Ovary (tissue), 9 donors: ENCODE measurements around the gene KRT77. TPM values are rescaled to one million over a fixed set of nuclear protein-coding genes. Genes with fewer than 3 reads are reported as not detected.

Experiments used
- DNase-seq, 5 donors: peaks; one replicate each; pipeline ENCODE4 v3.0.0-alpha.2; 2019 to 2020
- H3K27ac ChIP-seq, 2 donors: fragments of 200-600 bp; one replicate each; pipeline versions ENCODE4 v1.5.1 to v1.8.0; 2019 to 2022
- H3K27me3 ChIP-seq: fragments of 200-600 bp; one replicate; pipeline ENCODE4 v1.8.0; 2022
- H3K36me3 ChIP-seq: fragments of 200-600 bp; sonication (generic); one replicate; pipeline ENCODE4 v1.5.1; 2019
- H3K4me1 ChIP-seq: one replicate; pipeline ENCODE4 v1.8.1; 2013; ENCODE audit warnings: mild to moderate bottlenecking, moderate library complexity; ENCODE audit not compliant: insufficient read depth
- H3K4me3 ChIP-seq: fragments of 200-600 bp; sonication (generic); one replicate; pipeline ENCODE4 v1.5.1; 2017
- H3K9me3 ChIP-seq, 2 donors: fragments of 200-600 bp in 1 of 2; sonication (generic) in 1 of 2; one replicate each; pipeline versions ENCODE4 v1.5.1 to v1.8.1; 2013 to 2019; ENCODE audit warnings: mild to moderate bottlenecking in 1 of 2, moderate library complexity in 1 of 2
- EP300 ChIP-seq: sonication (generic); formaldehyde crosslinking; IDR thresholded peaks from one replicate; pipeline ENCODE4 v1.6.1; 2017; ENCODE audit warnings: antibody characterized with exemption
- POLR2A ChIP-seq: fragments of 450-650 bp; IDR thresholded peaks from one replicate; pipeline ENCODE4 v1.6.1; 2017; ENCODE audit warnings: antibody characterized with exemption, mild to moderate bottlenecking, moderate library complexity
- WGBS, 3 donors: extraction: QIAGEN DNeasy Blood & Tissue Kit in 1 of 3; methylation state at CpG; one replicate each; pipeline versions ENCODE4 v1.1.5 to v1.1.7; 2013 to 2017; 5-methylcytosine and 5-hydroxymethylcytosine counted together
- intact Hi-C, 4 donors: fragments of 100-400 bp; cut with DNase I; formaldehyde crosslinking; loops; one replicate each; pipeline versions ENCODE4 v1.11.0 to v1.15.1; 2022 to 2023
- polyA plus RNA-seq, 2 donors: library from polyadenylated mRNA; stranded (reverse); fragments of 200-250 nt in 1 of 2; fragments of 350-450 nt in 1 of 2; fragmentation: Illumina TruSeq in 1 of 2; extraction: RNeasy Lipid Tissue Mini Kit (QIAGEN cat#74804) in 1 of 2; gene quantifications; one replicate each; pipeline ENCODE4 v1.2.3, GENCODE V29; 2013 to 2014
- total RNA-seq, 7 donors: library from RNA; depleted of rRNA in 2 of 7; stranded (reverse); fragments of >200 nt in 2 of 7; fragmentation: NEBNext Ultra II Directional in 3 of 7; extraction: Animal tissue kit (Norgen Biotek cat#: 25700) in 3 of 7; gene quantifications; one replicate each; pipeline versions ENCODE4 v1.1.0 to v1.2.4, GENCODE V29; 2016 to 2023
- TF ChIP-seq, protein P1 (sequence below), 3 donors: fragments of 450-650 bp in 2 of 3; fragments of 200-600 bp in 1 of 3; IDR thresholded peaks; one replicate each; pipeline versions ENCODE4 v1.5.1 to v1.8.0; 2016 to 2022; ENCODE audit warnings: antibody characterized with exemption in 3 of 3, mild to moderate bottlenecking in 1 of 3
- donor health status: DM: no; HTN: no; CAD: no; lungs with moderate emphysema.
- donor health status: DM: no; HTN: no; CAD: no.
- donor health status: Bipolar disorder and iron deficiency.
- donor health status: DM: yes; HTN: yes; CAD: no.
- donor health status: DM: no; HTN: no; CAD: no.
- donor health status: DM: yes; HTN: yes; CAD: no.

KRT77 gene
- total and polyA plus RNA-seq, 9 donors = not detected

DNA sequence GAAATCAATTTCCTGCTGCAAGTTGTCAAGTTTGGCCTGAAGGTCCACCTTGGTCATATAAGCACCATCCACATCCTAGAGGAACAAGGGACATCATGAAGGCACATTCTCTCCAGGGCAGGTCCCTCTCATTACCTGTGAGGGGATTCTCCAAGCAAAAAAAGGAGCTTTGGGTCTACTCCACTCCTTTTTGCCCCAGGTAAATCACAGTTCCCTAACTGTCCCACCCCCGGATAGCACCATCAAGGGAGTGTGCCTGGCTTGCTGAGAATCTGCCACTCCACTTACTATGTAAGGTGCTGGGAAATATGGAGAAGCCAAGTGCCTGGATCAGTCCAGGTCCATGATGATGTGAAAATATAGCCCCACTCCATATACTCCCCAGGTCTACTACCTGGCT, 25.7 kb downstream of the KRT77 start:
- no peaks in the 10 kb centered on the region for H3K36me3 ChIP-seq
- H3K4me3 ChIP-seq = no peak overlapping the region
- WGBS, 3 donors = 75 to 83% (median 82%) methylated on average over 1 of the region's 1 CpG
- no peak for TF ChIP-seq POLR2A
- TF ChIP-seq, protein P1, sequence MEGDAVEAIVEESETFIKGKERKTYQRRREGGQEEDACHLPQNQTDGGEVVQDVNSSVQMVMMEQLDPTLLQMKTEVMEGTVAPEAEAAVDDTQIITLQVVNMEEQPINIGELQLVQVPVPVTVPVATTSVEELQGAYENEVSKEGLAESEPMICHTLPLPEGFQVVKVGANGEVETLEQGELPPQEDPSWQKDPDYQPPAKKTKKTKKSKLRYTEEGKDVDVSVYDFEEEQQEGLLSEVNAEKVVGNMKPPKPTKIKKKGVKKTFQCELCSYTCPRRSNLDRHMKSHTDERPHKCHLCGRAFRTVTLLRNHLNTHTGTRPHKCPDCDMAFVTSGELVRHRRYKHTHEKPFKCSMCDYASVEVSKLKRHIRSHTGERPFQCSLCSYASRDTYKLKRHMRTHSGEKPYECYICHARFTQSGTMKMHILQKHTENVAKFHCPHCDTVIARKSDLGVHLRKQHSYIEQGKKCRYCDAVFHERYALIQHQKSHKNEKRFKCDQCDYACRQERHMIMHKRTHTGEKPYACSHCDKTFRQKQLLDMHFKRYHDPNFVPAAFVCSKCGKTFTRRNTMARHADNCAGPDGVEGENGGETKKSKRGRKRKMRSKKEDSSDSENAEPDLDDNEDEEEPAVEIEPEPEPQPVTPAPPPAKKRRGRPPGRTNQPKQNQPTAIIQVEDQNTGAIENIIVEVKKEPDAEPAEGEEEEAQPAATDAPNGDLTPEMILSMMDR (IDR thresholded peaks at IDR 0.05) = no peak
- H3K27me3 ChIP-seq = no peaks in the 10 kb centered on the region
- no peak overlapping the region for H3K27ac ChIP-seq
- DNase-seq = no peak
- intact Hi-C loops = no loop called here
- no peaks in the 10 kb centered on the region for H3K4me1 ChIP-seq
- no peaks in the 10 kb centered on the region for H3K9me3 ChIP-seq

DNA sequence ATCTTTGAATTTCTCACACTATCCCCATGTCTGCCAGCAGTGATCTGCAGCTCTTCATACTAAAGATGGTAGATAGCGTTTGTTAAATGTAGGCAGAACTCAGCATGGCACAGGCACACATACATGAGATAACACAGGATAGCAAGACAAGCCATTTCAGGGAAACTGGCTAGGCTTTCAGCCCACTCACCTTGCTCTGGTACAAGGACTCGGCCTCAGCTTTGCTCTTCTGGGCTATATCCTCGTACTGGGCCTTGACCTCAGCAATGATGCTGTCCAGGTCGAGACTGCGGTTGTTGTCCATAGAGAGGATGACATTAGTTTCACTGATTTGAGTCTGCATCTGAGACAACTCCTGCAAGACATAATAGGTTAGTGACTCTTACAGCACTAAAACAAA, 26.2 kb downstream of the KRT77 start:
- H3K9me3 ChIP-seq = no peaks in the 10 kb centered on the region
- intact Hi-C loops = no loop called here
- 75 to 84% (median 76%) methylated on average over 5 of the region's 5 CpGs for WGBS, 3 donors

DNA sequence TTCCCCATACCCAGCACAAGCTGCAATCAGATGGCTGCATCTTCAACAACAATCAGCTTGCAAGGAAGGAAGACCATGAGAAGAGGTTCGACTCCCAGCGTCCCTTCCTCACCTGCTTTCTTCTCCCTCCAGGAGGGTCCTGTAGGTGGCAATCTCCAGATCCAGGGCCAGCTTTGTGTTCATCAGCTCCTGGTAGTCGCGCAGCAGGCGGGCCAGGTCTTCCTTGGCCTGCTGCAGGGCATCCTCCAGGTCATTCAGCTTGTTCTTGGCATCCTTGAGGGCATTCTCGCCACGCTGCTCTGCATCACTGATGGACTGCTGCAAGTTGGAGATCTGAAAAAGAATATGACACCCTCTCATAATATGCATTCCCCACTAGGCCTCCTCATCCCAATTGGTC, 27.2 kb downstream of the KRT77 start:
- 82 to 95% (median 85%) methylated on average over 7 of the region's 7 CpGs for WGBS, 3 donors
- intact Hi-C loops = no loop called here
- no peaks in the 10 kb centered on the region for H3K9me3 ChIP-seq
- no peaks in the 10 kb centered on the region for H3K4me1 ChIP-seq
- no peaks in the 10 kb centered on the region for H3K27me3 ChIP-seq
- no peak for DNase-seq
- no peaks in the 10 kb centered on the region for H3K36me3 ChIP-seq
- no peak for TF ChIP-seq POLR2A
- no peak overlapping the region for H3K27ac ChIP-seq
- H3K4me3 ChIP-seq = no peak overlapping the region

More for the DNA sequence above, 26.2 kb downstream of the KRT77 start:
- Histone ChIP-seq H3K4me1 (no peaks in the 10 kb centered on the region), H3K27me3 (no peaks in the 10 kb centered on the region), H3K4me3 (no peak overlapping the region), H3K27ac (no peak overlapping the region), H3K36me3 (no peaks in the 10 kb centered on the region)
- TF ChIP-seq EP300 = no peak
- DNase-seq = no peak

DNA sequence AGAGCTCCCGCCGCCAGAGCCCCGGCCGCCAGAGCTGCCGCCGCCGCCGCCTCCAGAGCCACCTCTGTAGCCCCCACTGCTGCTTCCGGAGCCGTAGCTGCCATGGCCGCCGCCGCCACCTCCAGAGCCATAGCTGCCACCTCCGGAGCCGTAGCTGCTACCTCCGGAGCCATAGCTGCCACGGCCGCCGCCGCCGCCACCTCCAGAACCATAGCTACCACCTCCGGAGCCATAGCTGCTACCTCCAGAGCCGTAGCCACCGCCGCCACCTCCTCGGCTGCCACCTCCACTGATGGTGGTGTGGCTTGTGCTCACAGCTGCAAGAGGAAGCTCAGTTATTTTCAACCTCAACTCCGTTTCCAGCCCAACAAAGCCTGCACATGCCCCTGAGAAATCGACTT, 28.0 kb downstream of the KRT77 start:
- 89 to 92% (median 91%) methylated on average over 28 of the region's 28 CpGs for WGBS, 3 donors
- TF ChIP-seq EP300 (no peak), POLR2A (no peak)
- TF ChIP-seq, protein P1 (IDR thresholded peaks at IDR 0.05) = no peak
- intact Hi-C loops = no loop called here

DNA sequence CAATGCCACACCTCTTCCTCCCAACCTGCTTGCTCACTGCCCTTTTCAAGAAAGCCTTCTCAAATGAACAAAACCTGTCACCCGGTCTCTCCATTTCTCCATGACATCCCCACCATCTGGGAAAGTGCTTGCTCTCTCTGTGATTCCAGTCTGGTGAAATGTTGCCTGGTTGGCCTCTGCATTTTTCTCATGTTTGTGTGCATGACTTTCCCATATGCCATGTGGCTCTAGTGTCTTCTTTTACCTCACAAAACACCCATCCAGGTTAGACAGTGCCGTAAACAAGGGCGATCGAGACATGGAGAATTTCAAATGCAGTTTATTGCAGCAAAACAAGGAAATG, 28.9 kb downstream of the KRT77 start:
- 83 to 92% (median 88%) methylated on average over 4 of the region's 4 CpGs for WGBS, 3 donors
- no peaks in the 10 kb centered on the region for H3K27me3 ChIP-seq
- no peak overlapping the region for H3K27ac ChIP-seq
- intact Hi-C loops = no loop called here
- no peaks in the 10 kb centered on the region for H3K4me1 ChIP-seq
- no peaks in the 10 kb centered on the region for H3K36me3 ChIP-seq
- H3K9me3 ChIP-seq = no peaks in the 10 kb centered on the region
- no peak for DNase-seq
- TF ChIP-seq POLR2A (no peak), EP300 (no peak)
- TF ChIP-seq, protein P1 (IDR thresholded peaks at IDR 0.05) = no peak
- H3K4me3 ChIP-seq = no peak overlapping the region

More for the DNA sequence above, 28.0 kb downstream of the KRT77 start:
- Histone ChIP-seq H3K4me1 (no peaks in the 10 kb centered on the region), H3K9me3 (no peaks in the 10 kb centered on the region), H3K27ac (no peak overlapping the region), H3K36me3 (no peaks in the 10 kb centered on the region), H3K4me3 (no peak overlapping the region), H3K27me3 (no peaks in the 10 kb centered on the region)
- DNase-seq = no peak
